GM12892 (cell line): ENCODE measurements around the gene COL23A1.

ENCODE experiments used
- POLR2A ChIP-seq: IDR thresholded peaks from 2 replicates; pipeline ENCODE4 v1.6.1; 2011; ENCODE audit warnings: low read depth, low read length, control low read depth
- POLR2AphosphoS5 ChIP-seq: IDR thresholded peaks from 2 replicates; pipeline ENCODE4 v1.6.1; 2011; ENCODE audit warnings: low read depth, low read length, control low read depth
- TAF1 ChIP-seq: IDR thresholded peaks from 2 replicates; pipeline ENCODE4 v1.6.1; 2011; ENCODE audit warnings: low read depth, mild to moderate bottlenecking, control low read depth, low read length, borderline replicate concordance

DNA sequence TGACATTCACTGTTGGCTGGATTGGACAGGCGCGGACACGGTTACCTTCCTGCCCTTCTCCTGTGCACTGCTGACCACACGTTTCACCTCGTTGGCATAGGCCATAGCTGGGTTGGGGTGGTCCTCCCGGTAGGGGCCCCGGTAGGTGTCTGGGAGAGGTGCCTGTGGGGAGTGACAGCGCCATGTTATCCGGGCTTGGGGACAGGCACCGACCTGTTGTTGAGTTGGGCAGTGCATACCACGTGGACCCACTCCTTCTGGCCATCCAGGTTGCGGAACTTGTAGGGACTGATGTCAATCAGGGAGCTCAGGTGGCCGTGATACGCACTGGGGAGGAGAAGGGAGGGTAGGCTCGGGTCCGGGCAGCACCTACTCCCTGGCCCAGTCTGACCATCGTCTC lies 365.8 kb downstream of the COL23A1 start:
- TF ChIP-seq POLR2A = no peak
- TF ChIP-seq POLR2AphosphoS5 = no peak
- TF ChIP-seq TAF1 = no peak
